GM06990 (cell line): ENCODE data around the gene PALB2.
A peak's percentile ranks its signal among the peaks of the same experiment; 100 is the strongest.

Experiments used
- DNase-seq: peaks from one replicate; pipeline ENCODE4 v3.0.0-alpha.2; 2011; ENCODE audit not compliant: insufficient read length; ENCODE audit errors: extremely low read depth
- H3K27me3 ChIP-seq: replicated peaks from 2 replicates; pipeline ENCODE4 v1.6.0; 2011; ENCODE audit warnings: low read length; ENCODE audit not compliant: control insufficient read depth, insufficient read depth
- H3K36me3 ChIP-seq: 2 replicates; pipeline ENCODE4 v1.5.1; 2011; ENCODE audit warnings: low read length; ENCODE audit not compliant: control insufficient read depth, insufficient read depth
- H3K4me3 ChIP-seq: replicated peaks from 2 replicates; pipeline ENCODE4 v1.5.1; 2011; ENCODE audit warnings: low read depth, mild to moderate bottlenecking, control low read depth, low read length
- CTCF ChIP-seq: IDR thresholded peaks from 2 replicates; pipeline ENCODE4 v1.5.1; 2011; ENCODE audit warnings: low read length, control low read depth, mild to moderate bottlenecking, inconsistent platforms; ENCODE audit not compliant: insufficient read depth, poor library complexity, severe bottlenecking

The PALB2 gene

GRCh38 chr16:23556881-23557778, 84.0 kb downstream of the PALB2 start, which contains the start of the genes EARS2 and UBFD1:
Gene EARS2 (minus strand): TSS chr16:23557350. CDS start chr16:23557343, 7 bp downstream.
Gene UBFD1 (plus strand): TSS chr16:23557727. CDS start chr16:23557743, 16 bp downstream.
- peak; percentile 100 for DNase-seq
- Histone ChIP-seq H3K27me3 (no peaks in the 10 kb centered on the region), H3K4me3 (peak within 1 kb of the TSS; percentile 75), H3K36me3 (peaks cover 14% of the 10 kb centered on the region)
- peak; percentile 98 for TF ChIP-seq CTCF

DNA sequence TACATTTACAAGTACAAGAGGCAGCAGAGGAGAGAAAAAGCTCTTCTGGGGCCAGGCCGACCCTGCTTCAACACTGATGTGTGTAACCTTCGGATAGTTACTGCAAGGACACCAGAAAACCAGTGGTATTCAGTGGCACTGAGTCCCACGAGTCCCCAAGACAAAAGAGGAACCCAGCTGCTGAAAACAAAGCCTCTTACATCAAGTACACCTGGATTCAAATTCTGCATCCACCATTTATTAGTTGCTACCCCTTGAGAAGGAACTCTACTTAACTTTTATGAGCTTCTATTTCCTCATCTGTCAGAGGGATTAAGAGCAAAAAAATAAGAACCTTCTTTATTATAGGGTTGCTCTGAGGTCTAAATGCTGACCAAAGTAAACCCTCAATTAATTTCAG, 86.6 kb downstream of the PALB2 start:
- Histone ChIP-seq H3K36me3 (peaks cover 15% of the 10 kb centered on the region), H3K4me3 (no peak overlapping the region), H3K27me3 (no peaks in the 10 kb centered on the region)
- no peak for DNase-seq
- no peak for TF ChIP-seq CTCF
